NCI-H446 treated with DMSO at 0.1 percent for 48 hours (cell line): ENCODE results near the gene DEAF1.

ENCODE experiments used
- DNase-seq: peaks from one replicate; lab custom pipeline; 2025; lab: John Stamatoyannopoulos, UW

Gene DEAF1

DNA sequence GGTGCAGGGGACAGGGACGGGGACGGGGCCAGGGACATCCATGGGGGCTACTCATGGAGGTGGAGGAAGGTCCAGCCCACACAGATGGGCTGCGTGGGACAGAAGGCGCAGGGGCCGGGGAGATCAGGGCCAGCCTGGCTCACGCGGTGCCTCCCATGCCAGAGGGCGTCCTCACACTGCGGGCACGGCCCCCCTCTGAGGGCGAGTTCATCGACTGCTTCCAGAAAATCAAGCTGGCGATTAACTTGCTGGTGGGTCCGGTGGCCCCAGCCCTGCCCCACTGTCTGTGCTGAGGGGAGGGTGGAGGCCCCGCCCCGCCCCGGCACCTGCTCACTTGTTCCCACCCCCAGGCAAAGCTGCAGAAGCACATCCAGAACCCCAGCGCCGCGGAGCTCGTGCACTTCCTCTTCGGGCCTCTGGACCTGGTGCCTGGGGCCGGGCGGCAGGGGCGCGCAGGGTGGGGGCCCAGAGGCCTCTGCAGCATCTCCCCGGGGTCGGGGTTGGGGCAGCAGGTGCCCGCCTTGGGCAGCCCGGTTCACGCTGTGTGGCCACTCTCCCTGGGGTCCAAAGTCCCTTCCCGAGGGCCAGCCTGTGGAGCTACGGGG is 26.8 kb upstream of the DEAF1 start:
- DNase-seq = no peak

DNA sequence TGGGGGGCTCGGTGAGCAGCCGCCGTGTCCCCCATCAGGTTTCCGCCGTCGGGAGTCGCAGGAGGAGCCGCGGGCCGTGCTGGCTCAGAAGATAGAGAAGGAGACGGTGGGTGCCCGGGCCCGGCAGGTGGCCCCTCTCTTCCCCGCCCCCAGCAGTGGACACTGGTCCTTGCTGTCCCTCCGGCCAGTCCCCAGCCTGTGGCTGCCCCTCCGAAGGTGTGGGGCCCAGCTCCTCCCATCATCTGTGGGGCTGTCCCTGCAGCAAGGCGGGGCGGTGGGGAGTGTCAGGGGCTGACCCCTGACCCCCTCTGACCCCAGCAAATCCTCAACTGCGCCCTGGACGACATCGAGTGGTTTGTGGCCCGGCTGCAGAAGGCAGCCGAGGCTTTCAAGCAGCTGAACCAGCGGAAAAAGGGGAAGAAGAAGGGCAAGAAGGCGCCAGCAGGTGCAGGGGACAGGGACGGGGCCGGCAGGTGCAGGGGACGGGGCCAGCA is 26.3 kb upstream of the DEAF1 start:
- no peak for DNase-seq

DNA sequence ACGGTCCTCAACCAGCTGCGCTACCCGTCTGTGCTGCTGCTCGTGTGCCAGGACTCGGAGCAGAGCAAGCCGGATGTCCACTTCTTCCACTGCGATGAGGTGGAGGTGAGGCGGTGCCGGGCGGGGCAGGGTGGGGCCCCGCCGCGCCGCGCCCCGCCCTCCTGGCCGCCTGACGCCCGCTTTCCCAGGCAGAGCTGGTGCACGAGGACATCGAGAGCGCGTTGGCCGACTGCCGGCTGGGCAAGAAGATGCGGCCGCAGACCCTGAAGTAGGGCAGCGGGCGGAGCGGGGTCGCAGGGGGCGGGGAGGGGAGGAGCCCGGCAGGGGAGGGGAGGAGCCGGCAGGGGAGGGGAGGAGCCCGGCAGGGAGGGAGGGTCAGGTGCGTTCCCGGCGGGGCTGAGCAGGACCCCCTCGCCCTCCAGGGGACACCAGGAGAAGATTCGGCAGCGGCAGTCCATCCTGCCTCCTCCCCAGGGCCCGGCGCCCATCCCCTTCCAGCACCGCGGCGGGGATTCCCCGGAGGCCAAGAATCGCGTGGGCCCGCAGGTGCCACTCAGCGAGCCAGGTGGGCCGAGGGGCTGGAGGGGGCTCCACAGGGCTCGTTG is 25.7 kb upstream of the DEAF1 start:
- DNase-seq = no peak

DNA sequence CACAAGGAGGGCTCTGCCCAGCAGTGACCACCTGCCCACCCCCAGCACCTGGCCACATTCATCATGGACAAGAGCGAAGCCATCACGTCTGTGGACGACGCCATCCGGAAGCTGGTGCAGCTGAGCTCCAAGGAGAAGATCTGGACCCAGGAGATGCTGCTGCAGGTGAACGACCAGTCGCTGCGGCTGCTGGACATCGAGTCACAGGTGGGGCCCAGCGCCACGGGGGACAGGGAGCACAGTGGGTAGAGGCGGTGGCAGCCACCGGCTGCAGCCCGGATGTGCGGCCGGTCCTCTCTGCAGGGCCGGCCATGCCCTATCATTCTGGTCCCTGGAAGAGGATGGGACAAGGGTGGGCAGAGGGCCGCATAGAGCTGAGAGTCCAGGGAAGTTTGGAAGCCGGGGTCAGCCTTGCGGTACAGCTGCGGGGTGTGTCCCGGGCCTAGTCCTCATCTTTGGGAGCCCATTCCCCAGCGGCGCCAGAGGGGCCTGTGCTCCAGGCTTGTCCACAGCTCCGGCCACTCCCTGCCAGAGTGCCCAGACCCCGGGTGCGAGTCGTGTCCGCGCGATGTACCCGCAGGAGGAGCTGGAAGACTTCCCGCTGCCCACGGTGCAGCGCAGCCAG is 25.1 kb upstream of the DEAF1 start:
- DNase-seq = no peak

DNA sequence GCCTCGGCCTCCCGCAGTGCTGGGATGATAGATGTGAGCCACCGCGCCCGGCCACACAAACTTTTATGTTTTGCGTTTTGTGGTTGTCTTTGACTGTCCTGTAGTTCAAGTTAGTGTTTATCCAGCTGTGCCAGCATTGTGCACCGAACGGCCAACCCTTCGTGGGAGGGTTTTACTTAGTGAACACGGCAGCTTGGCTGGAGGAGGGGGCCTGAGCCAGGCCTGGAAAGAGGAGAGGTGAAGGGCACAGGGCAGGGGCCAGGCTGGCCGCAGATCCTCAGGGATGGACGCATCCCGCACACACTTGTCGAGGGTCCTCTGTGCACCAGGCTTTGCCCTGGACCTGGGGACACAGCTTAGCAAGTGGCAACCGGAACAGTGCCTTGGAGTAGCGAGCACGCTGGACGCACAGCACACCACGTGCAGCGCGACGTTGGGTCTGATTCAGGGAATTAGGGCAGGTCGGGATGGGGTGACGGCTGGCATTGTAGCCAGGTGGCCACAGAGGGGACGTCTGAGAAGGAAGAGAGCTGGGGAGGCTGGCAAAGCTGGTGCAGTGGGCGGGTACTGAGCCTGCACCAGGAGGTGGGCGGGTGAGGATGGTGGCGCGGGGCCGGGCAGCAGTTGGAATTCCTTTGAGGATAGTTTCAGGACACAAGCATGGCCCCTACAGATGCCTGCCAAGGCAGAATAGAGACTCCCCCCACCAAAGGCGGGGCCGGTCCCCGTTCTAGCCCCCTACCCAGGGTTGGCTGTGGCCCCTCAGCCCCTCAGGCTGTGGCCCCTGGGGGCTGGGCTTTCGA is 24.4 kb upstream of the DEAF1 start:
- DNase-seq = no peak

DNA sequence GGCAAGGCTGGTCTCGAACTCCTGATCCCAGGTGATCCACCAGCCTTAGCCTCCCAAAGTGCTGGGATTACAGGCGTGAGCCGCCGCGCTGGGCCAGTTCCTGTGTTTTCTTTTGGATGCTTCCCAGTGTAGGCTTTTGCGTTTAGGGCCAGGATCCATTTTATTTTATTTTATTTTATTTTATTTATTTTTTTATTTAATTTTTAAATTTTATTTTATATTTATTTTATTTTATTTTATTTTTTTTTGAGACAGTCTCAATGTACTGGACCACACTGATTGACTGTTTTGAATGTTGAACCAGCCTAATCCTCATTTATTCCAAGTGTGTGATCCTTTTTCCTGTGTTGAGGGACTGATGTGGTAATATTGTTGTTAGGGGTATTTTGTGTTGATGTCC is 19.4 kb upstream of the DEAF1 start:
- no peak for DNase-seq

DNA sequence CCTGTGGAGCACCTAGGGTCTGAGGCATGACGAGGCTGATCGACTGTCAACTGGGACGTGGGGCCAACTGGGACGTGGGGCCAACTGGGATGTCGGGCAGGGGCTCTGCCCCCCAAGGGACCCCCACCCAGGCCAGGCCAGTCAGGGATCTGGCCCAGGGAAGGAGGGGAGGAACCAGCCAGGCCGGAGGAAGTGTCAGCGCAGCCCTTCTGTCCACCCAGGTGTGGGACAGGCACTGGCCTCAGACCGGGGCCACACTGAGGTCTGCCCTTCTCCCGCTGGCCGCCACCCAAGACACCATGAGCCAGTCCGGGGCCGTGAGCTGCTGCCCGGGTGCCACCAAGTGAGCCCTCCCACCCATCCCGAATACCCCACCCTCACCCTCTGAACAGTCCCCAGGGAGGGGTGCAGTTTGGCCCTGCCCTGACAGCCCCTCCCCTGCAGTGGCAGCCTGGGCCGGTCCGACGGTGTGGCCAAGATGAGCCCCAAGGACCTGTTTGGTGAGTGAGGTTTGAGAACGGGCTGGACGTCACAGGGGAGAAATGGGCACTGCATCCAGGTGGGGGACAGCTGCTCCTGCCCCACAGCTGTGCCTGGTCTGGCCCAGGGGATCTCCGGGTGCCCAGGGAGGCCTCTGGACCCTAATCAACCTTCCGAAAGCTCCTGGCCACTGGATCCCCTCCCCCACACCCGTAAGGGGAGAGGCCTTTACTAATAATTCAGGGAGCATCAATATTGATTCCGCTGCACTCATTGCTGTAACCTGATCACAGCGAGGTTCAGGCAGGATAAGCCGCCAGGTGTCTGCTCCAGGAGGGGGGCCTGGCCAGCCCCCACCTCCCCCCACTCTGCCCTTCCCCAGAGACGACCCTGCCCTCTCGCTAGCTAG is 14.3 kb upstream of the DEAF1 start:
- no peak for DNase-seq

DNA sequence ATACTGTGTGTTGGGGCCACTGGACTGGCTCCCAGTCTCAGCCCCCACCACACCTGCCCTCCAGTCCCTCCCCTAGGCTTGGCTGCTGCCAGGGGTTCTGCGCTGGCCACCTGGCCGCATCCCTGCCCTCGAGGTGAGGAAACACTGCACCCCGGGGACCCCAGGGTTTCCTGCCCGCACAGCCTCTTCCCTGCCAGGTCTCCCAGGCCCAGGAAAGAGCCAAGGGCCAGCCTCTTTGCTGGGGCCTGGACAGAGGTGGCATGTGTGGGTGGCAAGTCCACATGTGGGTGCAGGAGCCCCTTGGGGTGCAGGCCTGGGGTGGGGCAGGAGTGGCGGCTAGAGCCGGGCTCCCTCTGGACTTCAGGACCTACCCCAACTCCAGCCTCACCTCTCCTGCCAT is 13.5 kb upstream of the DEAF1 start:
- DNase-seq = no peak

DNA sequence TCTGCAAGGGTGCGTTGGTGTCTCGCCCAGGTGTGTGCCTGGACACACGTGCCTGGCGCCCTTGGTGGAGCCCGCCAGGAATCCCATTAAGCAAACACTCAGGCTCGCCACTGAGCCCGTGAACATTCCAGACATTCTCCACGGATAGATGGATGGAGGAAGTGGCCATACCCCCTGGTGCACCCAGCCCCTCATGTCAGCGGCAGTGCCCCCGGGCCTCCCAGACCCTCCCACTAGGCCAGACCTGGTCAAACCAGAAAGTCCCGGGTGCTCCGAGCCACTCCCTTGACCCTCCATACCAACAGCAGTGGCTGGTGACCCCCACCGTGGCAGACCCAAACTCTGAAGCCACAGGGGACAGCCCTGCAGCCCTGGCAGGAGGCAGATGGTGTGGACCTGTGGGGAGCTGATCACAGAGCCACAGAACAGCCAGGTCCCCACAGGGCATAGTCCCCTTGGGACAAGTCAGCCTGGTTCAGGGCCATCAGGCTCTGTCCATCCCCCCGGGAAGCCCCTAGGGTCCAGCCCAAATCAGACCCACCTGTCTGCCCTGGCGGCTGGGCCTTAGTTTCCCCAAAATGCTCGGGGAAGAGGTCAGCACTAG is 12.9 kb upstream of the DEAF1 start:
- no peak for DNase-seq

DNA sequence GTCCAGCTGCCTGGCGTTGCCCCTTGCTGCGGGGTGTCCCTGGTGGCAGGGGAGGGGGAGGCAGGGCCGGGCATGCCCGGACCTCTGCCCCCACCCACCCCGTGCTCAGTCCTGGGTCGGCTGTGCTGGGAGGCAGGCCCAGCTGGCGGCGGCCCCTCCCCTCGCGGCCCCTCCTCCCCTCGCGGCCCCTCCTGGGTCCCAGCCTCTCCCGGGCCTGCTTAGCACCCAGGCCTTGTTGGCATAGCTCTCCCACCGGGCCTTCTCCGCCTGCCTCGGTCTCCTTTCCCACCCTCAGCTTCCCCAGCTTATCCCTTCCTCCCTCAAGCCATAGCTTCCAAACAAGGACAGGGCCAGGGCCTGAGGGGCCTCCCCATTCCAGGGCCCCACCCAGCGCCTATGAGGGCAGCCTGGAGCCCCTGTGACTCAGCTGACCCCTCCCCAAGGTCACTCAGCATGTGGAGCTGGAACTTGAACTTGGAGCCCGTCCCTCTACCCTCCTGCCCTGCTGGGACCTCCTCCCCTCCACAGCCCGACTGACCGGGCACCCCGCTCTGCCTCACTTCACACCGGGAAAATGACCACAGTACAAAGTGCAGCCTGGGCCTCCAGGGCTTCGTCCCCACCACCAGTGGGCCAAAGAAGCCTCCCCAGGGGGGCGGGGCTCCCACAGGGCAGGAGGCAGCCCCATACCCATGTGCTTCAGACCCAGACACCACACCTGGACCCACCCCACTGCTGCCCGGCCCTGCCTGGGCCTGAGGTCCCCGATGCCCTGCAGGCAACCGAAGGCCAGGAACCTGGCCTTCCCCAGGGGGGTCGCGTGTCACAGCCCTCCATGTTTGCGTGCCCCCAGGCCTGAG is 12.2 kb upstream of the DEAF1 start:
- DNase-seq = no peak

DNA sequence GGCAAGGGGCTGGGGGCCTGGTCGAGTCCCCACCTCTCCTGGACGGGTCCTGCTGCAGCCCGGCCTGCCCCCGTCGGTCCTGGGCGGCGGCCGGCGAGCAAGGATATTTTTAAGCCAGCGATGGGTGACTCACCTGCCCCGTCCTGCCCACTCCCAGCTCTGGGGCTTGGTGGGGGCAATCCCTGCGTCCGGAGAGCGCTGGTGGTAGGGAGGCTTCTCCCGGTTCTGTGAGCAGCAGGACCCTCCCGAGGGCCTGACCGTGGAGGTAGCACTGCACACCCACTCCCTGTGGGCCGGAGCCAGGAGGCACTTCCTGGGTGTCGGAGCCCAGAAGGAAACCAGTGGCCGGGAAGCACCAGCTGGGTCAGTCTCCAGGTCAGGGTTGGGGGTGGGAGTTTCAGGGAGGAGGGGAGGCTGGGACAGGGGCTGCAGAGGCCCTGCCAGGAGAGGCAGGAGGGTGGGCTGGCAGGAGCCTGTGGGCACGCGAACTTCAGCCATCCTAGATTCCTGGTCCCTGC is 11.5 kb upstream of the DEAF1 start:
- DNase-seq = no peak

DNA sequence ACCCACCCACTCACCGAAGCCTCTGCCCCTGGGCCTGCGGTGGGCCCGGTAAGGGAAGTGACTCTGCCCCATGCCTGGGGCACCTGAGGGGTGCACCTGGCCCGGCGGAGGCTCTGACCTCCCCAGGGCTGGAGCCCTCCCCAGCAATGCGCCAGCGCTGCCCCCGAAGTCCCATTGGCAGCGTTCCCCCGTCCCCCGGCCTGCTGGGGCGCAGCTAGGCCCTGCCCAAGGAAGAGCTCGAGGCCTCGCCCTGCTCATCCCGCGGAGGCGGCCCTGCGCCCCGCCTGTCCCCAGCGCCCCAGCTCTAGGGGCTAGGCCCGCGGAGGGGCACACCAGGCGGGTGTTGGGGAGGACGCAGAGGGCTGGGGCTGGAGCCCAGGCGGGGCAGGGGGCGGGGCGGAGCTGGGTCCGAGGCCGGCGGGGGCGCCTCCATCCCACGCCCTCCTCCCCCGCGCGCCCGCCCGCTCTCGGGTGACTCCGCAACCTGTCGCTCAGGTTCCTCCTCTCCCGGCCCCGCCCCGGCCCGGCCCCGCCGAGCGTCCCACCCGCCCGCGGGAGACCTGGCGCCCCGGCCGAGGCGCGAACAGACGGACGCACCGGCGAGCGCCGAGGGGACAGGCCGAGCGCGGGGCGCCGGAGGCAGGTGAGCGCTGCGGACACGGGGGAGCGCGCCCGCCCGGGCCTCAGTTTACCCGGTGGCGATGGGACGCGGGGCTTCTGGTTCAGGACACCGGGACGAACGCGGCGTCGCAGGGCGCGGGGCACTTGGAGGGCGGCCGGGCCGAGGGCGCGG is 10.8 kb upstream of the DEAF1 start, which contains the start of gene EPS8L2:
TSS of gene EPS8L2 (plus strand) at position 586 of the 793 bp plus-strand sequence. CDS start 3,177 bp downstream, outside the sequence.
- DNase-seq = no peak

DNA sequence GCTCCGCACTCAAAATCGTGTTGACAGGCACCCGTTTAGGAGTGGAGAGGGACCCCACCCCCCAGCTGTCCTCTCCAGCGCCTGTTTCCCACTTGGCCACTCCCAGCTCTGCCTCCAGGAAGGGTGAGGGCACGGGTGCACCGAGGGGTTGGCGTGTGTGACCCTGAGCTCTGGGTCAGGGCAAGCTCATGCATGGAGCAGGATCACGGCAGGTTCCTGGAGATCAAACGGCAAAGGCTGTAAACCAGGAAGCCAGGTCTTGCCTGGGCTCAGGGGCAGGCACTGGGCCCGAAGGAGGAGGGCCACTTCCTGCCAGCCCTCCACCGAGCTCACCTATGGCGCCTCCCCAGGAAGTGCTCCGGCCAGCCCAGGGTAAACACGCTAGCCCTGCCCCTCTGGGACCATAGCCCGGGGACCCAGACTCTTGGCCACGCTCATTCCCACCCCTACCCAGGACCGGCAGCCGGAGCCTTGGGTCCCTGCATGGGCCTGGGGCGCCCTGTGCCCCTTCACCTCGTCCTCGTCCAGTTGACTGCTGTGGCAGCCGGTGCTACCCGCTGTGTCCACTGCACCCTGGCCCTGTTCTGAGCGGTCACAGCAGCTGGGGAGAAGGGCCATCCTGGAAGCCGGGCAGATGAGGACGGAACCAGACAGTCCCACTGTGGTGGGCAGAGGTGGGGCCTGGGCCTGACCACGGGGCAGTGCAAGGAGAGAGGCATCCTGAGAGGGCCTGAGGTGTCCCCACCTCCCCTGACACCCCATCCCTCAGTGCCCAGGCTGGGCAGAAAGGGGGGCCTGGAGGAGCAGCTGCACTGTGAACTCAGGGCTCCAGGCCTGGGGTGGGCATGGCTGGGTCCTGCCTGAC is 10.0 kb upstream of the DEAF1 start:
- no peak for DNase-seq

DNA sequence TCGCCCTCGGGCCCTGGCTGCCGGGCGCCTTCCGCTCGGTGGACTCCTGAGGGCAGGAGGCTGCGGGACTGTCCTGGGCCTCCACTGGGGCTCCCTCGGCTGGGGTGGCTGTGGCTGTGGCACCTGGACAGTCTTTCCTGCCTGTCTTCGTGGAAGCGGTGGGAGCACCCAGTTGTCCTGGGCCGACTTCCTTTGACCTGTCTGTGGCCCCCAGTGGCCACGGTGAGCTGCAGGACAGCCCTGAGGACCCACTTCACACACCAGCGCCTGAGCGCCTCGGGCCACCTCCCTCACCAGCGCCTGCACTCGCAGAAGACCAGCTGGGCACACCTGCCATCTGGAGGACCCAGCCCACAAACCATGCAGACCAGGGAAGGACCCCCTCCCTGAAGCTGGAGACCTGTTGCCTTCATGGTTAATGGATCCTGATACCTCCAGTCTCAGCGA is 9.2 kb upstream of the DEAF1 start:
- DNase-seq = no peak

DNA sequence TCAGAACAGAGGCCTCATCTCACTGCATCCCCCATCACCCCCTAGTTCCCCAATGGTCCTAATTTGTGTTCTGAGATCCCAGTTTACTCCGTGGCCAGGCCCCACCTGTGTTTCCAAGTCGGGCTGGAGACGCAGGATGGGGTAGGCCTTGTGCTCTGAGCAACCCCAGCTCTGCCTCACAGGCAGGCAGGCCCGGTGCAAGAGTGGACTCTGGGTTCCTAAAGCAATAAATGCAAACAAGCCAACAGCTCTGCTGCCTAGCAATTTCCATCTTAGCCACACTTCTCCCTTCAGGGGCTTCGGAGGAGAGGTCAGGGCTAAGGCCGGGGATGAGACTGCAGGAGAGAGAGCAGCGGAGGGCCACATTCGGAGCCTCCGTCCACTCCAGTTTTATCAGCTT is 8.5 kb upstream of the DEAF1 start:
- no peak for DNase-seq

DNA sequence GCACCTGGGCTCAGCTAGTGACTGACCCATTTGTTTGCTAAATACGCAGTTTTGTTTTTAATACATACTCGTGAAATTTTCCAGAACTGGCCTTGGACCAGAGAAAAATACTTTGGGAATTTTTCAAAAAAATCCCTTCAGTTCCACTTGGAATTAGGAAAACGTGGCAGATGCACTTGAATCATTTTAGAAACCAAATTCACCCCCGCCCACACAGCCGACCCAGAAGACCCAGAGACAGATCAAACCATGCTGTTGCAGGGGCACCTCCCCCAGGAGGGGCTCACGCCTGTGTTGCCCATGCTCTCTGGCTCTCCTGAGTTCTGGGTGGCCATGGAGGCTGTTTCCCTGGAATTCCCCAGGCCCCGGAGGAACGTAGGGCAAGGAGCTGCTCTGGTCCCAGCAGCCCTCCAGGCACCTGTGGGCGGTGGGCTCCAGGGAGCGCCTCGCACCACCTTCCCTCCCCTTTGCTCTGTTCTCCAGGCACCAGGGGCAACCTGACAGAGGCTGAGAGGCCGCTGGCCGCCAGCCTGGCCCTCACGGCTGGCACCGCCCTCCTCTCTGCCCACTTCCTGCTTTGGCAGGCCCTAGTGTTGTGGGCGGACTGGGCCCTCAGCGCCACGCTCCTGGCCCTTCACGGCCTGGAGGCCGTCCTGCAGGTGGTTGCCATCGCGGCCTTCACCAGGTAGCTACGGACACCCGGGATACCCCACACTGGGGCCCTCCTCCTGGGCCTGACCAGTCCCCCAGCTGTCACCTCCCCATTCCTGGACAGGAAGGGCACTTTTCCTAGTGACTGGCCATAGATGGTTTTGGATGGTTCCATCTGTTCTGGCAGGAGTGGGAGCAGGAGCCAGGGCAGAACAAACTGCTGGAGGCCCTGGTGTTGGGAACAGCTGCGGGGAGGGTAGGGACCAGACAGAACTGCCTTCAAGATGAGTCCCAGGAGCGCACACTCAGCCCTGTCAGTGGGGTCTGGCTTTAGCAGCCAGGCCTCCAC is 7.7 kb upstream of the DEAF1 start:
- no peak for DNase-seq
